Measurements from ENCODE around the gene TRIM8.

The TRIM8 gene

DNA sequence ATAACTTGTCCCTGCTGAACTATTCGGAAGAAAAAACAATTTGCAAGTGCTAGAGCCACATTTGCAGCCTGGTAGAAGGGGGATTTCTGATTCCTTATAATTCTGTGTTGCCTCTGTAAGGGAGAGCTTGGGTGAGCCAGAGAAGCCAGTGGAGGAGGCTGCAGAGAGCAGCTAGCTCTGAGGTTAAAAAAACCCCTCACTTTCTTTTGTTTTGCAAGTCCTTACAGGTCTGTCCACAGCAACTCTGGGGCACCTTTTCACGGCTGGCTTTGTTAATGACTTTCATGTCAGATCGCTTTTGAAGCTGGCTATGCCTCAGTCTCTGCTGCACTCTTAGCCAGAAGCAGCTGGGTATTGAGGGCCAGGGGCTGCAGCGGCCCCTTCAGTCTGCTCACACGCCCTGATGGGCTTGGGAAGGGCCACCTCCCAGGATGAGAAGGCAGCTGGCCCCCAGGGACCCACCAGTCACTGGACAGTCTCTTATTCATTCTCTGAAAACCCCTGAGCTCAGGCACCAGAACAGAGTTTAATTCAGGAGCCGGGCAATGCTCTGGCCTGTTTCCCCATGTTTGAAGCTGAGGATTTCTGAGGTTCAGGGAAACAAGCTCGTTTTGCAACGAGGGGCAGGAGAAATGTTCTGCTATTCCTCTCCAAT lies 30.9 kb downstream of the TRIM8 start:
- Histone ChIP-seq H3K18ac (ENCODE audit: low read depth in 1 of 2, low read length in 2 of 2) (peak overlapping the region; percentile 3 to 94), H2BK5ac (ENCODE audit: low read depth, low read length, poor library complexity, severe bottlenecking) (peak overlapping the region; percentile 39), H3K14ac (ENCODE audit: low read length in 2 of 2) (peak overlapping the region in 1 of 2 experiments; percentile 85), H2BK12ac (ENCODE audit: low read length in 2 of 2) (peak overlapping the region; percentile 31 to 71), H3K4me3 (ENCODE audit: insufficient read depth in 1 of 2, low read depth in 1 of 2, low read length in 2 of 2) (no peak overlapping the region), H3K36me3 (ENCODE audit: control insufficient read depth in 1 of 2, insufficient read depth in 2 of 2, low read depth in 1 of 2, low read length in 2 of 2) (peaks cover 0 to 8% of the 10 kb centered on the region in 2 experiments), H3K23ac (ENCODE audit: low read length in 2 of 2) (no peak overlapping the region), H3K9ac (ENCODE audit: low read length) (peak overlapping the region; percentile 76), H3K4me1 (ENCODE audit: control insufficient read depth, insufficient read depth, low read depth, low read length) (peaks cover 52% of the 10 kb centered on the region), H2BK120ac (ENCODE audit: low read depth, low read length) (peak overlapping the region; percentile 83), H3K4me2 (ENCODE audit: low read length, poor library complexity, severe bottlenecking) (peak overlapping the region; percentile 45), H3K79me1 (replicated peaks; ENCODE audit: low read length, poor library complexity, severe bottlenecking) (peaks cover 5% of the 10 kb centered on the region), H3K9me3 (ENCODE audit: control insufficient read depth, low read length) (no peaks in the 10 kb centered on the region), H2AK5ac (ENCODE audit: low read length, severe bottlenecking) (peak overlapping the region; percentile 97), H3K27ac (ENCODE audit: low read length, poor library complexity, severe bottlenecking) (peak overlapping the region; percentile 99), H2AFZ (ENCODE audit: low read depth, low read length) (no peak overlapping the region), H4K91ac (ENCODE audit: low read length) (peak overlapping the region; percentile 97), H3K27me3 (ENCODE audit: control insufficient read depth in 1 of 2, insufficient read depth in 1 of 2, low read length in 2 of 2) (no peaks in the 10 kb centered on the region), H4K8ac (ENCODE audit: low read length) (peak overlapping the region; percentile 79), H2BK15ac (ENCODE audit: low read depth, poor library complexity, severe bottlenecking) (peak overlapping the region; percentile 91), H3K4ac (ENCODE audit: low read depth in 1 of 2, low read length in 2 of 2) (peak overlapping the region; percentile 19 to 50)
- no peak for DNase-seq
- 18% methylated on average over 8 of the region's 8 CpGs for WGBS

- Histone ChIP-seq H2AK5ac (ENCODE audit: low read length, severe bottlenecking) (peak overlapping the region; percentile 97), H4K8ac (ENCODE audit: low read length) (peak overlapping the region; percentile 79), H2BK120ac (ENCODE audit: low read depth, low read length) (peak overlapping the region; percentile 80), H3K27me3 (ENCODE audit: control insufficient read depth in 1 of 2, insufficient read depth in 1 of 2, low read length in 2 of 2) (no peaks in the 10 kb centered on the region), H2BK5ac (ENCODE audit: low read depth, low read length, poor library complexity, severe bottlenecking) (peak overlapping the region; percentile 39), H3K23ac (ENCODE audit: low read length in 2 of 2) (peak overlapping the region in 1 of 2 experiments; percentile 68), H2BK12ac (ENCODE audit: low read length in 2 of 2) (peak overlapping the region; percentile 66 to 90), H2AFZ (ENCODE audit: low read depth, low read length) (no peak overlapping the region), H2BK15ac (ENCODE audit: low read depth, poor library complexity, severe bottlenecking) (no peak overlapping the region), H3K18ac (ENCODE audit: low read depth in 1 of 2, low read length in 2 of 2) (peak overlapping the region; percentile 3 to 94), H3K79me1 (replicated peaks; ENCODE audit: low read length, poor library complexity, severe bottlenecking) (peaks cover 5% of the 10 kb centered on the region), H3K4ac (ENCODE audit: low read depth in 1 of 2, low read length in 2 of 2) (peak overlapping the region; percentile 19 to 49), H3K27ac (ENCODE audit: low read length, poor library complexity, severe bottlenecking) (peak overlapping the region; percentile 99), H3K14ac (ENCODE audit: low read length in 2 of 2) (peak overlapping the region in 1 of 2 experiments; percentile 85), H3K36me3 (ENCODE audit: control insufficient read depth in 1 of 2, insufficient read depth in 2 of 2, low read depth in 1 of 2, low read length in 2 of 2) (peaks cover 3 to 8% of the 10 kb centered on the region in 2 experiments), H3K9me3 (ENCODE audit: control insufficient read depth, low read length) (no peaks in the 10 kb centered on the region), H3K4me2 (ENCODE audit: low read length, poor library complexity, severe bottlenecking) (peak overlapping the region; percentile 45), H3K4me3 (ENCODE audit: insufficient read depth in 1 of 2, low read depth in 1 of 2, low read length in 2 of 2) (no peak overlapping the region), H3K4me1 (ENCODE audit: control insufficient read depth, insufficient read depth, low read depth, low read length) (peaks cover 52% of the 10 kb centered on the region), H3K9ac (ENCODE audit: low read length) (peak overlapping the region; percentile 9), H4K91ac (ENCODE audit: low read length) (peak overlapping the region; percentile 93)
- 9% methylated on average over 12 of the region's 16 CpGs for WGBS
- DNase-seq = peak; percentile 98
Observed at GRCh38 chr10:102675666-102676533, 31.6 kb downstream of the TRIM8 start.

DNA sequence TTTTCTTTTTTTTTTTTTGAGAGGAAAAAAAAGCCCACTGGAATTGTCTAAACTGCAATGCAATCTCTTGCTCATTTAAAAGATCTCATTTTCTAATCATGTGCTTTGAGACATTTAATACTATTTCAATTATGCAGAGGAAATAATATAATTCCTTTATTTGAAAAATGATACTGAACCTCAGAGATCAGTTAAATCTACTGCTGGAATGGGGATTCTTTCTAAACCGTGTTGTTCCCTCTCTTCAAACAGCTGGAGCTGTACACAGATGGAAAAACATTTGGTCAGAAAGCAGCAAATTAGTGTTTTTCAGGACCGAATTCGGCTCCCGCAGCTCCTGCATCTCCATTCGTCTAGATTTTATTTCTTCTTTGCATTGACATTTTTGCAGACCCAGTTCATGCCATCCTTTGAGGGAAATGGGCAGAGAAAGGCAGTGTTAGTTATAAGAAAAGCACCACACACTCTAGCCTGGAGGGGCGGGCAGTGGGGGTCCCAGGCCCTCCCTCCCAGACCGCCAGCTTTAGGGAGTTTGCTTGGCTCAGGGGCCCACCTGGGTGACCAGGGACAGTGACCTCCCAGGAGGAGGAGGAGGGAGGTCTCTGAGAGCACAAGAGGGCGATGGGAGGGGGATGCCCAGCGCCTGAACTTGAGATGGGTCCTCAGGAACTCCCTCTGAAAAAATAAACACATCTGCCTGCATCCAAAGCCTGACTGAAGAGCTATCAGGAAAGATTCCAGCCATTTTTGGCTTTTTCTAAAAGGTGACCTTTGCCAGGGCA lies 32.4 kb downstream of the TRIM8 start:
- Histone ChIP-seq H3K27ac (ENCODE audit: low read length, poor library complexity, severe bottlenecking) (peak overlapping the region; percentile 89), H3K4me3 (ENCODE audit: insufficient read depth in 1 of 2, low read depth in 1 of 2, low read length in 2 of 2) (no peak overlapping the region), H3K27me3 (ENCODE audit: control insufficient read depth in 1 of 2, insufficient read depth in 1 of 2, low read length in 2 of 2) (no peaks in the 10 kb centered on the region), H3K4ac (ENCODE audit: low read depth in 1 of 2, low read length in 2 of 2) (peak overlapping the region; percentile 19 to 88), H2AFZ (ENCODE audit: low read depth, low read length) (no peak overlapping the region), H3K9ac (ENCODE audit: low read length) (peak overlapping the region; percentile 18), H2BK5ac (ENCODE audit: low read depth, low read length, poor library complexity, severe bottlenecking) (peak overlapping the region; percentile 79), H3K4me1 (ENCODE audit: control insufficient read depth, insufficient read depth, low read depth, low read length) (peaks cover 53% of the 10 kb centered on the region), H3K36me3 (ENCODE audit: control insufficient read depth in 1 of 2, insufficient read depth in 2 of 2, low read depth in 1 of 2, low read length in 2 of 2) (peaks cover 6 to 12% of the 10 kb centered on the region in 2 experiments), H3K23ac (ENCODE audit: low read length in 2 of 2) (no peak overlapping the region), H4K91ac (ENCODE audit: low read length) (peak overlapping the region; percentile 97), H2BK15ac (ENCODE audit: low read depth, poor library complexity, severe bottlenecking) (peak overlapping the region; percentile 77), H2AK5ac (ENCODE audit: low read length, severe bottlenecking) (peak overlapping the region; percentile 98), H3K14ac (ENCODE audit: low read length in 2 of 2) (no peak overlapping the region), H2BK12ac (ENCODE audit: low read length in 2 of 2) (peak overlapping the region; percentile 57 to 91), H3K79me1 (replicated peaks; ENCODE audit: low read length, poor library complexity, severe bottlenecking) (peaks cover 5% of the 10 kb centered on the region), H2BK120ac (ENCODE audit: low read depth, low read length) (peak overlapping the region; percentile 96), H3K18ac (ENCODE audit: low read depth in 1 of 2, low read length in 2 of 2) (peak overlapping the region; percentile 85 to 90), H3K9me3 (ENCODE audit: control insufficient read depth, low read length) (no peaks in the 10 kb centered on the region), H3K4me2 (ENCODE audit: low read length, poor library complexity, severe bottlenecking) (no peak overlapping the region), H4K8ac (ENCODE audit: low read length) (peak overlapping the region; percentile 87)
- WGBS = 58% methylated on average over 7 of the region's 9 CpGs
- DNase-seq = no peak

Data from mesenchymal stem cell (in vitro differentiated cells and primary cell).